Measurements from ENCODE around the gene DENND1A.

The DENND1A gene

DNA sequence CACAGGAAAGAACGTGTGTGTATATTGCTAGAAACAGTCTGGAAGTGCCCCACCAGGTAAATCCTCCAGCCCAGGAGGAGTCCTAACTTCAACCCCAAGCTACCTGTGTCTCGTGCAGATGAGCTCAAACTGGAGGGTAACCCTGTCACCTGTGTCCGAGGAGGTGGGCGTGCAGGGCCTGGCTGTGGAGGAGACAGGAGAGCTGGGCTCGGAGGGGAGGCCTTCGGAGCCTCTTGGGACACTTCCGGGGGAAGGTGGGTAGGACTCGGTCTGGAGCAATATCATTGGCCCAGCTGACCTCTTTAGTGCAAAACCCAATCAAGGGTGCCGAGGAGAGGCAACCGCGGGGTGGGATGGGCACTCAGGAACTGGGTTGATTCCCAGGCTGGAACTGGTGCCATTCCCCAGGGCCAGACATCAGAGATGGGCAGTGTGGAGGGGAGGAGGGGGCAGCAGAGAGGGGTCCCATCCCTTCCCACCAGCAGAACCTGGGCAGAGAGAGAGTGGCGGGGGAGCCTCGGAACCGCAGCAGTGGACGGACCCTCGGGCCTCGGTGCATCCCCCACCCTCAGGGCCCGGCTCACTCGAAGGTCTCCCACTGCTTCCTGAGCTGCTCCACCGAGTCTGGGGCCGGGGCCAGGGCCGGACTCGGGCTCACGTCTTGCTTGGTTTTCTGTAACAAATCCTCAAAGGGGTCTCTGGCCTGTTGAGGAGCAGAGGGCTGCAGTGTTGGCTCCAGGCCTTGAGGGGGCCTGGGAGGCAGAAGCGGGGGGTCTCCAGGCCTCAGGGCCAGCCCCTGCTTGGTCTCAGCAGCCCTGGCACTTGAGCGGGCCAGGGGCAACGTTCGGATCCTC is 548.8 kb downstream of the DENND1A start:
- H3K36me3 ChIP-seq (ENCODE audit: low read length): no peaks in the 10 kb centered on the region
- no peak overlapping the region for H3K4me2 ChIP-seq (ENCODE audit: low read depth, low read length, poor library complexity, severe bottlenecking)
- no peaks in the 10 kb centered on the region for H3F3A ChIP-seq (ENCODE audit: insufficient read depth)
- TF ChIP-seq, protein P1, sequence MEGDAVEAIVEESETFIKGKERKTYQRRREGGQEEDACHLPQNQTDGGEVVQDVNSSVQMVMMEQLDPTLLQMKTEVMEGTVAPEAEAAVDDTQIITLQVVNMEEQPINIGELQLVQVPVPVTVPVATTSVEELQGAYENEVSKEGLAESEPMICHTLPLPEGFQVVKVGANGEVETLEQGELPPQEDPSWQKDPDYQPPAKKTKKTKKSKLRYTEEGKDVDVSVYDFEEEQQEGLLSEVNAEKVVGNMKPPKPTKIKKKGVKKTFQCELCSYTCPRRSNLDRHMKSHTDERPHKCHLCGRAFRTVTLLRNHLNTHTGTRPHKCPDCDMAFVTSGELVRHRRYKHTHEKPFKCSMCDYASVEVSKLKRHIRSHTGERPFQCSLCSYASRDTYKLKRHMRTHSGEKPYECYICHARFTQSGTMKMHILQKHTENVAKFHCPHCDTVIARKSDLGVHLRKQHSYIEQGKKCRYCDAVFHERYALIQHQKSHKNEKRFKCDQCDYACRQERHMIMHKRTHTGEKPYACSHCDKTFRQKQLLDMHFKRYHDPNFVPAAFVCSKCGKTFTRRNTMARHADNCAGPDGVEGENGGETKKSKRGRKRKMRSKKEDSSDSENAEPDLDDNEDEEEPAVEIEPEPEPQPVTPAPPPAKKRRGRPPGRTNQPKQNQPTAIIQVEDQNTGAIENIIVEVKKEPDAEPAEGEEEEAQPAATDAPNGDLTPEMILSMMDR (IDR thresholded peaks at IDR 0.05; ENCODE audit: insufficient read depth, low read length, poor library complexity, severe bottlenecking): no peak
- no peak for TF ChIP-seq EZH2phosphoT487 (conservative IDR thresholded peaks at IDR 0.05; ENCODE audit: low read length)
- no peaks in the 10 kb centered on the region for H4K20me1 ChIP-seq (ENCODE audit: low read depth, low read length)
- no peak overlapping the region for H3K4me3 ChIP-seq (ENCODE audit: insufficient read depth, low read length, poor library complexity, severe bottlenecking)
- H2AFZ ChIP-seq (ENCODE audit: low read depth, low read length, severe bottlenecking): no peak overlapping the region
- no peak overlapping the region for H3K9ac ChIP-seq (ENCODE audit: low read length)
- H3K79me2 ChIP-seq (ENCODE audit: insufficient read depth, low read length): no peaks in the 10 kb centered on the region
- no peak overlapping the region for H3K27ac ChIP-seq (ENCODE audit: low read depth, low read length)
- H3K27me3 ChIP-seq (ENCODE audit: low read length): no peaks in the 10 kb centered on the region
- no peaks in the 10 kb centered on the region for H3K9me3 ChIP-seq (ENCODE audit: insufficient read depth, low read length)
- H3K9me2 ChIP-seq (replicated peaks; ENCODE audit: insufficient read depth, low read length): no peaks in the 10 kb centered on the region

DNA sequence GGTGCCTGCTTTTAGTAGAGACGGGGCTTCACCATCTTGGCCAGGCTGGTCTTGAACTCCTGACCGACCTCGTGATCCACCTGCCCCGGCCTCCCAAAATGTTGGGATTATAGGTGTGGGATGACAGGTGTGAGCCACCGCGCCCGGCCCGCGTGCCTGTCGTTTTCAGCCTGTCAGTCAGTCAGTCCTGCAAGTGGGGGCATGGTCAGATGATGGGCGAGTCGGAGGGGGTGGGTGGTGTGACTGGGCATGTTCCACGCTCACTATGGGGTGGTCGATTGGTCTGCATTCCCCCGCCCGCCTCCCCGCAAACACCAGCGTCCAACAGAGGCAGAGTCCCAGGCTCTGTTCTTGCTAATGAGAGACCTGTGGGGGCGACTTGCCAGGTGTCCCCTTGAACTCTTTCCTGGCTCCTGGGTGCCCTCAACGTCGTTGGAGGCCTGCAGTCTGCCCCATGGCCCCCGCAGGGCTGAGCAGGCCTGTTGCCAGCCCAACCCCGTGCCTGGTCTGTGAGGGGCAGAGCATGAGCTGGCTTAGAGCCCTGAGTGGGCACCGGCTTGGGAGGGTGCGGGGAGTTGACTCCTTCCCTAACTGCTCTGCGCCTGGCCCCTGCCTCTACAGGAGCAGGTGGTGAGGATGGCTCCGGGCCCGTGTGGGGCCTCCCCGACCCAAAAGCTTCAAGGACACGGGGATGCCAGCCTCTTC is 550.8 kb downstream of the DENND1A start:
- H3K9me3 ChIP-seq (ENCODE audit: insufficient read depth, low read length): no peaks in the 10 kb centered on the region
- H3K9me2 ChIP-seq (replicated peaks; ENCODE audit: insufficient read depth, low read length): no peaks in the 10 kb centered on the region
- no peaks in the 10 kb centered on the region for H3K79me2 ChIP-seq (ENCODE audit: insufficient read depth, low read length)
- H3K27ac ChIP-seq (ENCODE audit: low read depth, low read length): no peak overlapping the region
- no peaks in the 10 kb centered on the region for H4K20me1 ChIP-seq (ENCODE audit: low read depth, low read length)
- H3K27me3 ChIP-seq (ENCODE audit: low read length): no peaks in the 10 kb centered on the region
- no peaks in the 10 kb centered on the region for H3K36me3 ChIP-seq (ENCODE audit: low read length)
- H2AFZ ChIP-seq (ENCODE audit: low read depth, low read length, severe bottlenecking): no peak overlapping the region
- H3K9ac ChIP-seq (ENCODE audit: low read length): no peak overlapping the region
- no peak overlapping the region for H3K4me2 ChIP-seq (ENCODE audit: low read depth, low read length, poor library complexity, severe bottlenecking)
- no peak overlapping the region for H3K4me3 ChIP-seq (ENCODE audit: insufficient read depth, low read length, poor library complexity, severe bottlenecking)
- TF ChIP-seq, protein P1 (IDR thresholded peaks at IDR 0.05; ENCODE audit: insufficient read depth, low read length, poor library complexity, severe bottlenecking): no peak
- no peak for TF ChIP-seq EZH2phosphoT487 (conservative IDR thresholded peaks at IDR 0.05; ENCODE audit: low read length)
- H3F3A ChIP-seq (ENCODE audit: insufficient read depth): no peaks in the 10 kb centered on the region

DNA sequence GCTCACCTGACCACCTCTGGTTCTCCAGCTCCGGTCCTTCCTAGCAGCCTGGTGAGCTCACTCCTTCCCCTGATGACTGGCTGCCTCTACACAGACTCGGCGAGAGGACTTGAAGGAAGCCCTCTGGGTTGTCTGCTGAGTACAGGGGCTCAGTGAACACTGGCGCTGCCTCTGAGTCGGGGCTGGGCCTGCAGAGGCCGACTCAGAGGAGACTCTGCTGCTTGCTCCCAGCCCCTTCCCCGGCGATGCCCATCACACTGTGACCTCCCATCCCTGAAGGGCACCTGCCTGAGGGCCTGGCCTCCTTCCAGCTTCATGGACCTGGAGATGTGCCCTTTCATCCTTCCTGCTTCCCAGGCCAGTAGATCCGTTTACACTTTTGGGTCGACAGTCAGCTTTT is 551.9 kb downstream of the DENND1A start:
- no peak overlapping the region for H3K4me2 ChIP-seq (ENCODE audit: low read depth, low read length, poor library complexity, severe bottlenecking)

More for the DNA sequence above, 551.9 kb downstream of the DENND1A start:
- no peaks in the 10 kb centered on the region for H3F3A ChIP-seq (ENCODE audit: insufficient read depth)
- no peak for TF ChIP-seq EZH2phosphoT487 (conservative IDR thresholded peaks at IDR 0.05; ENCODE audit: low read length)
- no peak overlapping the region for H3K27ac ChIP-seq (ENCODE audit: low read depth, low read length)
- no peaks in the 10 kb centered on the region for H4K20me1 ChIP-seq (ENCODE audit: low read depth, low read length)
- H3K9me2 ChIP-seq (replicated peaks; ENCODE audit: insufficient read depth, low read length): no peaks in the 10 kb centered on the region
- no peak overlapping the region for H2AFZ ChIP-seq (ENCODE audit: low read depth, low read length, severe bottlenecking)
- H3K79me2 ChIP-seq (ENCODE audit: insufficient read depth, low read length): no peaks in the 10 kb centered on the region
- H3K9ac ChIP-seq (ENCODE audit: low read length): no peak overlapping the region
- H3K36me3 ChIP-seq (ENCODE audit: low read length): no peaks in the 10 kb centered on the region
- H3K9me3 ChIP-seq (ENCODE audit: insufficient read depth, low read length): no peaks in the 10 kb centered on the region
- no peak overlapping the region for H3K4me3 ChIP-seq (ENCODE audit: insufficient read depth, low read length, poor library complexity, severe bottlenecking)
- no peaks in the 10 kb centered on the region for H3K27me3 ChIP-seq (ENCODE audit: low read length)

All from SU-DHL-6 (cell line).